ENCODE data around the gene DUOXA1.
"Not testable (repeated sequence)": the region's sequence is repeated elsewhere in the genome, so short reads cannot be mapped to it uniquely, and the experiment has no call there.

The DUOXA1 gene

DNA sequence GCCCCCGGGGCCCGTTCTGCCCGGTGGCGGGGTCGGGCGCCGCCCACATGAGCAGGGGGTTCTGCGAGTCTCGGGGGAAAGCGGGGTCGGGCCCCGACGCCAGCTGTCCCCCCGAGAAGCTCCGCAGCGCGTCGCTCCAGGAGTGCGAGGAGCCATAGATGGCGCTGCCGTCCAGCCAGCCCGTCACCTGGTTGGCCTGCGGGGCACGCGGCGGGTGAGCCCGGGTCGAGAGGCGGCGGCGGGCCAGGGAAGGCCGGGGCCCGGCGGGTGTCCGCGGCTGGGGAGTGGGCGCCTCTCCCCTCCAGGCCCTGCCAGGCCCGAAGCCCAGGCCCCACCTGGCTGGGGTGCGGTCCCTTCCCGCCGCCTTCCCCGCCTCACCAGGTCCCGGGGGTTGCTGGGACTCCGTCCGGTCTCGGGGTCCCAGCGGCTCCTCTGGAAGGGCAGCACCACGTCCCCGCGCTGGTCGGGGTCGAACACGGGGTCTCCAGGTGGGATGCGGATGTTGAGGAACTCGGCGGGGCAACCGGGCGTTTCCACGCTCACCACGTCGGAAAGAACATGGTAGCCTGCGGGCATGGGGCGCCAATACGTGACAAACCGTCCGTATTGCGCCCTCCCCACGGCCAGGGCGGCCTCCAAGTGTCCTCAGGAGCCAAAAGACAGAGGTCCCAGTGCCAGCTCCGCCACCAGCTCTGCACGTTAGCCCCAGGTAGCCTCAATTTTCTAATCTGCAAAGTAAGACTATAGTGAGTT is 18.1 kb downstream of the DUOXA1 start:
- TF ChIP-seq, protein P1, sequence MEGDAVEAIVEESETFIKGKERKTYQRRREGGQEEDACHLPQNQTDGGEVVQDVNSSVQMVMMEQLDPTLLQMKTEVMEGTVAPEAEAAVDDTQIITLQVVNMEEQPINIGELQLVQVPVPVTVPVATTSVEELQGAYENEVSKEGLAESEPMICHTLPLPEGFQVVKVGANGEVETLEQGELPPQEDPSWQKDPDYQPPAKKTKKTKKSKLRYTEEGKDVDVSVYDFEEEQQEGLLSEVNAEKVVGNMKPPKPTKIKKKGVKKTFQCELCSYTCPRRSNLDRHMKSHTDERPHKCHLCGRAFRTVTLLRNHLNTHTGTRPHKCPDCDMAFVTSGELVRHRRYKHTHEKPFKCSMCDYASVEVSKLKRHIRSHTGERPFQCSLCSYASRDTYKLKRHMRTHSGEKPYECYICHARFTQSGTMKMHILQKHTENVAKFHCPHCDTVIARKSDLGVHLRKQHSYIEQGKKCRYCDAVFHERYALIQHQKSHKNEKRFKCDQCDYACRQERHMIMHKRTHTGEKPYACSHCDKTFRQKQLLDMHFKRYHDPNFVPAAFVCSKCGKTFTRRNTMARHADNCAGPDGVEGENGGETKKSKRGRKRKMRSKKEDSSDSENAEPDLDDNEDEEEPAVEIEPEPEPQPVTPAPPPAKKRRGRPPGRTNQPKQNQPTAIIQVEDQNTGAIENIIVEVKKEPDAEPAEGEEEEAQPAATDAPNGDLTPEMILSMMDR (IDR thresholded peaks at IDR 0.05; ENCODE audit: control insufficient read depth, insufficient read depth, low read depth, low read length, missing control alignments): no peak
- no peak for DNase-seq (ENCODE audit: low read depth)
- no peak overlapping the region for H3K4me3 ChIP-seq (ENCODE audit: control insufficient read depth, low read depth, low read length)

DNA sequence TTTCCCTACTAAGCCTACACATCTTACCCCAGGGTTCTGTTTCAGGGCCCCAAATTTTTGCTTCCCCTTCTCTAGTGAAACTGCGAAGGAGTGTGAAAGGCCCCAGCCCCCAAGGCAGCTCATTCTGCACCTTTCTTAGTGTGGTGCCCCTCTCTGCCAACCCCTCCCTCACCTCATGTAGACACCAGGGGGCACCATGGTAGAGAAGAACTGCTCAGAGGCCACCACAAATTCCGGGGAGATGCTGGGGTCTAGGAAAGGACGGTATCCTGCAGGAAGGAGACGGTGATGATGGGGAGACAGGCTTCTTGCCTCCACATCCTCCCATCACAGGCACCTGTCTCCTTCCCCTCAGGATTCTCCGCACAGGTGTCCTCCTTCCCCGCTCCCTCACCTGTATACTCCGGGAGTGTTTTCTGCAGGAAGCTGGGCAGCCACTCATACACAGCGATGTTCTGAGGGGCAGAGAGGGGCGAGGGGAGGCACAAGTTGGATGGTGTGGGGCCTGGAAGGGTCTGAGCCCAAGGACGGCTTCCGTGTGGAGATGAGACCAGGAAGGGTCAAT is 19.3 kb downstream of the DUOXA1 start:
- no peak overlapping the region for H3K4me3 ChIP-seq (ENCODE audit: control insufficient read depth, low read depth, low read length)
- TF ChIP-seq, protein P1 (IDR thresholded peaks at IDR 0.05; ENCODE audit: control insufficient read depth, insufficient read depth, low read depth, low read length, missing control alignments): no peak
- no peak for DNase-seq (ENCODE audit: low read depth)

DNA sequence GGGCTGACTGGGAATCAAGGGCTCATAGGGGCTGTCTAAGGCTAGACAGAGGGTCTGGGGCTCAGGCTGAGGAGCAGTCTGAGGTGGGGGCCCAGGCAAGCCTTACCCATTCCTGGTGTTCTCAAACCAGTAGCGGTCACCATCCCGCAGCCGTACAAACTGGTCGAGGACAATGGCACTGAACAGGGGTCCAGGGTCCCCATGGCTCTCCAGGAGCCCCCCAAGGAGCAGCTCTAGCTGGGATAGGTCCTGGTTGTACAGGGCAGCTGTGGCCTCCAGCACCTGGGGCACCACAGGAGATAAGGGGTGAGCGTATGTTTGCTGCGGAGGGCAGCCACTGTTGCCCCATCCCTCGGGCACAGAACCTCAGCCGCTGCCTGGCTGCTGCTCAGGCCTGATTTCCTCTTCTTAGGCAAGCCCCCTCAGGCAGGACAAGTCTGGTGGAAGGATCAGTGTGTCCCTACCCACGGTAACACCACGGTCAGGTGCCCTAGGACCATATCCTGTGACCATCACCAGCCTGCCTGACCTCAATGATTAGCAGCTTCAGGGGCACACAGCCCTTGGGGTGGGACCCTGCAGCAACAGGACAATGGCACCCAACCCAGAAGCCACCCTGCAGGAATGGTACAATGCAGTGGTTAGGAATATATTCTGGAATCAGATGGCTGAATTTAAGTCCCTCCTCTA is 21.6 kb downstream of the DUOXA1 start:
- TF ChIP-seq, protein P1 (IDR thresholded peaks at IDR 0.05; ENCODE audit: control insufficient read depth, insufficient read depth, low read depth, low read length, missing control alignments): no peak
- DNase-seq (ENCODE audit: low read depth): no peak
- H3K4me3 ChIP-seq (ENCODE audit: control insufficient read depth, low read depth, low read length): no peak overlapping the region

DNA sequence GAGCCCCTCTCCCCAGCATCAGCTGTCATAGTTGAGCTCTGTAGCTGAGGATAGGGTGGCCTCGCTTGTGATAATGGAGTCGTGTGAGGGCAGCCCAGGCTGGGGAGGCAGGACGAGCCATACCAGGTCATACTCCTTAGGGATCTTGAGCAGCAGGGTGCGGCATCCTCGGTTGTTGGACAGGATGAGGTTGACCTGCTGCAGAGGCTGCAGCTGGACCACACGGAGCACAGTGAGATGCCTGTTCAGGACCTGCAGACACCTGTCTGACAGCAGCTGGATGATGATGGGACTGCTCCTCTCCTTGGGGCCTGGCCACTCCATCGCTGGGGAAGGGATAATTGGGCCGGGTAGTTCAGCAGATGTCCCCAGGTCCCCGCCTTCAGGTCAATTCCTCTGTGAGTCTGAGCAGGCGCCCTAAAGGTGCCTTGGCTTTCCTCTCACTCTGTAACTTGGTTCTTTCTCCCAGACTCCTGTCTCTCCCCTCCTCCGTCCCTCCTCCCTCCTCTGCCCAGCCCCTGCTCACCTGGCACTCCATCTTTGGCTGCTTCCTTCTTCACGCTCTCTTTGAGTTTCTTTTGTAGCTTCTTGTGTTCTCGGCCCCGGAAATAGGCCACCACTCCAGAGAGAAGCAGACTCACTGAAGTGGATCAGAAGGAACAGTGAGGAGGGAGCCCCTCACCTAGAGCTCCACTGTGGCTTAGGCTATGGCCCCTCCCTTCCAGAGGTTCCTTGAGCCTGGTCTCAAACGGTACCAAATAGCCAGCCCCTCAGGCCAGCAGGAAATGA is 23.5 kb downstream of the DUOXA1 start:
- DNase-seq (ENCODE audit: low read depth): no peak
- TF ChIP-seq, protein P1 (IDR thresholded peaks at IDR 0.05; ENCODE audit: control insufficient read depth, insufficient read depth, low read depth, low read length, missing control alignments): no peak
- no peak overlapping the region for H3K4me3 ChIP-seq (ENCODE audit: control insufficient read depth, low read depth, low read length)

DNA sequence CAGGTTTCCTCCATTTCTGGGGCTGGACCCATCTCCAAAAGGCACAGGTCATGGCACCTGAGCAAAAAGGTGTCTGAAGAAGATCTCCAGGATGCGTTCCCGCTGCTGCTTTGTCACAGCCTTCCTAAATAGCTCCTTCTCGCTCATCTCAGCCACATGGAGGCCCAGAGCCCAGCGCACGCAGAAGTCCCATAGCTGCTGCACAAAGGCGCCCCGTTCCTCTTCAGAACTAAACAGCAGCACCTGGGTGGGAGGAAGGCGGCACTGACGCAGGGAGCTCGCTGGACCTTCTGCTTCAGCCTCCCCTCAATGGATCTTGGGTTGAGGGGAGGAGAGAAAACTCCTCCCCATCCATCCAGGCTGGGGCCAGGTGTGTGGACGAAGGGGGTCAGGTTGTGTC is 24.1 kb downstream of the DUOXA1 start:
- no peak for DNase-seq (ENCODE audit: low read depth)
- H3K4me3 ChIP-seq (ENCODE audit: control insufficient read depth, low read depth, low read length): no peak overlapping the region
- TF ChIP-seq, protein P1 (IDR thresholded peaks at IDR 0.05; ENCODE audit: control insufficient read depth, insufficient read depth, low read depth, low read length, missing control alignments): no peak

DNA sequence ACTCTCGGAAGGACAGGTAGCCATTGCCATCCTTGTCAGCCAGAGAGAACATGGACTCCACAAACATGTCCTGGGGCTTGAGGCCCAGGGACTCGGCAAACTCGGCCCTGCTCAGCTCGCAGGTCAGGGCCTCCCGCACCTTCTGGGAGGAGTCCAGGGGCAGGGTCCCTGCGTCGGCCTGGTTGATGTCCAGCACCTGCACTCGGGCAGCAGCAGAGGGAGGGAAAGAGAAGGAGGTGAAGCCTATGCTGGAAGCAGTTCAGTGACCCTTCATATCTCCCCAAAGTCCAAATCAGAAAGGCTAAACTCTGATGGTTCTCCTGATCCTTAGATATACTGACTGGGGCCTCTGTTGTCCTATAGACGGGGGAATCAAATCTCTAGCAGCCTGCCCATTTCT is 25.5 kb downstream of the DUOXA1 start:
- DNase-seq (ENCODE audit: low read depth); H3K4me3 ChIP-seq (ENCODE audit: control insufficient read depth, low read depth, low read length): not testable (repeated sequence)
